Nephron (organoid): Measurements from ENCODE around the gene CPNE5.
A peak's percentile ranks its signal among the peaks of the same experiment; 100 is the strongest.

ENCODE experiments used
- H3K27ac Mint-ChIP-seq, 3 experiments: 2 replicates each; pipeline ENCODE4 v1.8.0; 2020; ENCODE audit warnings: mixed read lengths in 3 of 3, mild to moderate bottlenecking in 2 of 3, moderate library complexity in 1 of 3
- H3K27me3 Mint-ChIP-seq: 2 replicates; pipeline ENCODE4 v1.8.0; 2021; ENCODE audit warnings: low read depth, mild to moderate bottlenecking, moderate library complexity, mixed read lengths
- H3K36me3 Mint-ChIP-seq: 2 replicates; pipeline ENCODE4 v1.8.0; 2020; ENCODE audit warnings: low read depth, mixed read lengths
- H3K4me1 Mint-ChIP-seq: 2 replicates; pipeline ENCODE4 v1.8.0; 2020; ENCODE audit warnings: mixed read lengths
- H3K4me3 Mint-ChIP-seq, 3 experiments: 2 replicates each; pipeline ENCODE4 v1.8.0; 2020; ENCODE audit warnings: mild to moderate bottlenecking in 3 of 3, mixed read lengths in 3 of 3, moderate library complexity in 2 of 3
- H3K9me3 Mint-ChIP-seq: 2 replicates; pipeline ENCODE4 v1.8.0; 2020; ENCODE audit warnings: mixed read lengths
- CTCF ChIP-seq, 3 experiments: fragments of 200-600 bp; sonication (generic); IDR thresholded peaks; one replicate each; pipeline ENCODE4 v1.5.0; 2021; ENCODE audit warnings: antibody characterized with exemption in 3 of 3; ENCODE audit not compliant: unreplicated experiment in 3 of 3

CPNE5 gene

GRCh38 chr6:36805917-36806316 is 33.3 kb downstream of the CPNE5 start:
- no peak for TF ChIP-seq CTCF (IDR thresholded peaks at IDR 0.05; ENCODE audit: unreplicated experiment in 3 of 3)
- H3K27ac Mint-ChIP-seq: no peak overlapping the region
- peaks cover 45% of the 10 kb centered on the region for H3K4me1 Mint-ChIP-seq
- no peak overlapping the region for H3K4me3 Mint-ChIP-seq
- H3K27me3 Mint-ChIP-seq: peaks cover 20% of the 10 kb centered on the region
- H3K36me3 Mint-ChIP-seq: no peaks in the 10 kb centered on the region
- H3K9me3 Mint-ChIP-seq: no peaks in the 10 kb centered on the region

DNA sequence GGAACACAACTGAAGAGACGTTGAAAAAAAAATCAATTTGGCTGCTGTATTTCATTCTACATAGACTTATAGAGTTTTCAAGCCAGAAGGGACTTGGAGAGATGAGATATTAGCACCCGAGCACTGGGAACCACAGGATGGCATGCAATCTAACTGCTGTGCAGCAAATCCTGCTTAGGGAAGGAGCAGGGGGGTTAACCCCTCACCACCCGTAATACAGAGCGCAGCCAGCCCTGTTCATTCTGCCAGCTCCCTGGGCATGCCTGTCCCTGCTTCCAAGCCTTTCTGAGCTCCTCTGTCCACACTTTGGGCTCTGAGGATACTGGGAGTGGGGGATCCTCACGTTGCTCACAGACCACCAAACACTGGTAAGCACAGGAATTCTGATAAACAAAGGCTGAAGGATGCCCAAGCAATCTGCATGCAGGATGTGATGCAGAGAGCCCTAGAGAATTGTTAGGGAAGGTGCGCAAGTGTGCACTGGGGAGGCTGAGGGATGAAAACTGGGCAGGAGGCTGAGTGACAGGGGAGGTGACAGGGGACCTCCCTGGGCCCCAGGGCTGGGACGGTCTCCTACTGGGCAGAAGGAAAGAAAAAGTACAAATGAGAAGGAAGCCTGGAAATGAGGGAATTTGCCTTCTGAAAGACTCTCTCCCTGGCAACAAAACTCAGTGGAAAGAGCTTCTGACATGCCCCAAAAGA is 34.0 kb downstream of the CPNE5 start:
- H3K9me3 Mint-ChIP-seq: no peaks in the 10 kb centered on the region
- peaks cover 41% of the 10 kb centered on the region for H3K4me1 Mint-ChIP-seq
- H3K27me3 Mint-ChIP-seq: peaks cover 20% of the 10 kb centered on the region
- no peaks in the 10 kb centered on the region for H3K36me3 Mint-ChIP-seq
- no peak for TF ChIP-seq CTCF (IDR thresholded peaks at IDR 0.05; ENCODE audit: unreplicated experiment in 3 of 3)
- H3K27ac Mint-ChIP-seq: peak overlapping the region in 2 of 3 experiments; percentile 6 to 36
- no peak overlapping the region for H3K4me3 Mint-ChIP-seq

- peak overlapping the region in 2 of 3 experiments; percentile 6 to 36 for H3K27ac Mint-ChIP-seq
- TF ChIP-seq CTCF (IDR thresholded peaks at IDR 0.05; ENCODE audit: unreplicated experiment in 3 of 3): no peak
- H3K4me1 Mint-ChIP-seq: peaks cover 34% of the 10 kb centered on the region
- no peaks in the 10 kb centered on the region for H3K36me3 Mint-ChIP-seq
- peaks cover 20% of the 10 kb centered on the region for H3K27me3 Mint-ChIP-seq
- H3K9me3 Mint-ChIP-seq: no peaks in the 10 kb centered on the region
- no peak overlapping the region for H3K4me3 Mint-ChIP-seq
Measured at GRCh38 chr6:36804563-36804962, 34.7 kb downstream of the CPNE5 start.

- H3K9me3 Mint-ChIP-seq: no peaks in the 10 kb centered on the region
- no peak overlapping the region for H3K4me3 Mint-ChIP-seq
- no peak overlapping the region for H3K27ac Mint-ChIP-seq
- H3K36me3 Mint-ChIP-seq: no peaks in the 10 kb centered on the region
- H3K27me3 Mint-ChIP-seq: peaks cover 20% of the 10 kb centered on the region
- TF ChIP-seq CTCF (IDR thresholded peaks at IDR 0.05; ENCODE audit: unreplicated experiment in 3 of 3): no peak
- peaks cover 31% of the 10 kb centered on the region for H3K4me1 Mint-ChIP-seq
Measured at GRCh38 chr6:36803908-36804307, 35.3 kb downstream of the CPNE5 start.

DNA sequence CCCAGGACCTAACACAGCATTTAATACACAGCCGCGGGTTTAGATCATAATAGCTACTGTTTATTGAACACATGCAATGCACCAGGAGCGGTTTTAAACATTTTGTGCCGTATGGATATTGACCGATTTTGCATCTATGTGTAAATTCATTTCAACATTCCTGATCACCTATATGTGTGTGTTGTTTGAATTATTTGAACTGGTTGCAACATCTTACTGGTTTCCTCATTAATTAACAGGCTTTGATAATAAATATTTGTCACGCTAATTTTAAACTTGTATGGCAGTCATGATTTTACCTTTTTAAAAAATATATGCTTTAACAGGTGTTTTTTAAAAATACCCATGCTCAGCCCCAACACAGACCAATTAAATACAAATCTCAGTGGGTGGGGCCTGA is 35.8 kb downstream of the CPNE5 start:
- Mint-ChIP-seq H3K36me3 (no peaks in the 10 kb centered on the region), H3K27ac (no peak overlapping the region), H3K9me3 (no peaks in the 10 kb centered on the region), H3K27me3 (peaks cover 20% of the 10 kb centered on the region), H3K4me1 (peaks cover 29% of the 10 kb centered on the region), H3K4me3 (no peak overlapping the region)
- TF ChIP-seq CTCF (IDR thresholded peaks at IDR 0.05; ENCODE audit: unreplicated experiment in 3 of 3): no peak
